ENCODE data around the gene SOS2. TPM values are rescaled to one million over a fixed set of nuclear protein-coding genes. Genes with fewer than 3 reads are reported as not detected.
A peak's percentile ranks its signal among the peaks of the same experiment; 100 is the strongest.

The SOS2 gene
- total RNA-seq, 6 donors from 2014 or later = 21.3 to 47.1 (median 29.6) TPM

DNA sequence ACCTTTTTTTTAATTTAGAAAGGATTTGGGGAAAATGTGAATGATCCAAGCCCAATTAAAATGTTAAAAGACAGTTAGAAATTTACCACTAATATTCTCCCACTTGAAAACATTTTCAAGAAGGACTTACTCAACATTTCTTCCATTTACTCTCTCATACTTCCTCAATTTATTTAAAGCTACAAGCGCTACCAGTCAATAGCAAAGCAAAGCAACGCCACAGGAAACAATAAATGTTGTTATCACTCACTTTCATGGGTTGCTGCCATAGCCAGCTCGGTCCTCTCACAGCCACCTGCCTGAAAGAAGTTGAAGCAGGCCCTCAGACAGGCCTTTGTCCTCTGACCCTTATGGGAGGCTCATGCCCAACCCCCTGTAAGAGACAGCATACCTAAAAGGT, 6.0 kb upstream of the SOS2 start:
- H3K27me3 ChIP-seq = no peaks in the 10 kb centered on the region
- DNase-seq (no peak), ATAC-seq (ENCODE audit: low FRiP score in 2 of 2) (peak; percentile 17 to 22)
- H3K36me3 ChIP-seq = no peaks in the 10 kb centered on the region
- TF ChIP-seq POLR2AphosphoS5 (IDR thresholded peaks at IDR 0.05) = no peak
- TF ChIP-seq POLR2A (IDR thresholded peaks at IDR 0.05) = no peak
- TF ChIP-seq CTCF (IDR thresholded peaks at IDR 0.05) = no peak
- no peak for TF ChIP-seq EP300 (IDR thresholded peaks at IDR 0.05)
- H3K4me3 ChIP-seq = no peak overlapping the region
- peaks cover 2 to 3% (median 2%) of the 10 kb centered on the region in 4 donors for H3K4me1 ChIP-seq
- WGBS, 2 donors = 10 to 12% methylated on average over 3 of the region's 3 CpGs
- peak overlapping the region in 1 of 4 donors; percentile 44 for H3K27ac ChIP-seq
- no peaks in the 10 kb centered on the region for H3K9me3 ChIP-seq

- H3K4me3 ChIP-seq = no peak overlapping the region
- no peaks in the 10 kb centered on the region for H3K27me3 ChIP-seq
- no peaks in the 10 kb centered on the region for H3K36me3 ChIP-seq
- WGBS, 2 donors = 84 to 94% methylated on average over 4 of the region's 4 CpGs
- ATAC-seq (ENCODE audit: low FRiP score in 2 of 2) = no peak
- no peak overlapping the region for H3K27ac ChIP-seq
- peaks cover 16 to 22% (median 18%) of the 10 kb centered on the region in 4 donors for H3K4me1 ChIP-seq
- DNase-seq = no peak
- H3K9me3 ChIP-seq = no peaks in the 10 kb centered on the region
- TF ChIP-seq POLR2AphosphoS5 (IDR thresholded peaks at IDR 0.05) = no peak
- no peak for TF ChIP-seq EP300 (IDR thresholded peaks at IDR 0.05)
- TF ChIP-seq POLR2A (IDR thresholded peaks at IDR 0.05) = no peak
- no peak for TF ChIP-seq CTCF (IDR thresholded peaks at IDR 0.05)
Measured at GRCh38 chr14:50233951-50234250, 2.5 kb upstream of the SOS2 start.

GRCh38 chr14:50233166-50233950, 2.0 kb upstream of the SOS2 start:
- Histone ChIP-seq H3K27me3 (no peaks in the 10 kb centered on the region), H3K36me3 (no peaks in the 10 kb centered on the region), H3K4me1 (peaks cover 16 to 26% (median 21%) of the 10 kb centered on the region in 4 donors), H3K27ac (no peak overlapping the region), H3K4me3 (no peak overlapping the region), H3K9me3 (no peaks in the 10 kb centered on the region)
- ATAC-seq (ENCODE audit: low FRiP score in 2 of 2) (no peak), DNase-seq (no peak)
- 75 to 83% methylated on average over 14 of the region's 14 CpGs for WGBS, 2 donors
- TF ChIP-seq CTCF (IDR thresholded peaks at IDR 0.05) (no peak), EP300 (IDR thresholded peaks at IDR 0.05) (no peak), POLR2AphosphoS5 (IDR thresholded peaks at IDR 0.05) (no peak), POLR2A (IDR thresholded peaks at IDR 0.05) (no peak)

DNA sequence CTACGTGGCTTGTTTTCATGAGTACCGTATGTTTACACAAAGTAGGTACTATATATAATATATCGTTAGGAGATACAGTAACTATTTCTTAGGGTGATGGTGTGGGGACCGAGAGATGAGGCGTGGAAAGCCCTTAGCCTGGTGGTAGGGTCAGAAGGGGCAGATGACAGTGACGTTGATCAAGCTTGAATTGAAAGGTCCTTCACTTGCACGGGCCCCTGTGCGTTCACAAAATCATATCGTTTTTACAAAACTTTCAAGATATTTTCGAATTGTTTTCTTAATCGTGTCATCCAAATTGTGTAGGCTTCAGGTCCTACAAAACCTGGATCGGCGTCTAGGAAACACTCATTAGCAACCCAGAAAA, 881 bp upstream of the SOS2 start:
- 44 to 49% methylated on average over 13 of the region's 13 CpGs for WGBS, 2 donors
- peak overlapping the region; percentile 70 to 89 (median 74) for H3K4me3 ChIP-seq
- no peak for DNase-seq
- peak overlapping the region; percentile 93 to 99 (median 97) for H3K27ac ChIP-seq
- peaks cover 16 to 29% (median 21%) of the 10 kb centered on the region in 4 donors for H3K4me1 ChIP-seq
- no peaks in the 10 kb centered on the region for H3K27me3 ChIP-seq
- no peak for ATAC-seq (ENCODE audit: low FRiP score in 2 of 2)
- TF ChIP-seq POLR2A (IDR thresholded peaks at IDR 0.05) (no peak), CTCF (IDR thresholded peaks at IDR 0.05) (no peak), POLR2AphosphoS5 (IDR thresholded peaks at IDR 0.05) (no peak), EP300 (IDR thresholded peaks at IDR 0.05) (no peak)
- no peaks in the 10 kb centered on the region for H3K9me3 ChIP-seq
- no peaks in the 10 kb centered on the region for H3K36me3 ChIP-seq

Data from upper lobe of left lung (tissue), 6 donors.